WI38 (cell line): ENCODE results near the gene MTMR3.

Experiments used
- H3K4me3 ChIP-seq: 2 replicates; pipeline ENCODE4 v1.5.1; 2011; ENCODE audit warnings: low read depth, mild to moderate bottlenecking, control low read depth, low read length
- TF ChIP-seq, protein P1 (sequence below): IDR thresholded peaks from 2 replicates; pipeline ENCODE4 v1.5.1; 2012; ENCODE audit warnings: low read depth, mild to moderate bottlenecking, control low read depth, low read length

Gene MTMR3

DNA sequence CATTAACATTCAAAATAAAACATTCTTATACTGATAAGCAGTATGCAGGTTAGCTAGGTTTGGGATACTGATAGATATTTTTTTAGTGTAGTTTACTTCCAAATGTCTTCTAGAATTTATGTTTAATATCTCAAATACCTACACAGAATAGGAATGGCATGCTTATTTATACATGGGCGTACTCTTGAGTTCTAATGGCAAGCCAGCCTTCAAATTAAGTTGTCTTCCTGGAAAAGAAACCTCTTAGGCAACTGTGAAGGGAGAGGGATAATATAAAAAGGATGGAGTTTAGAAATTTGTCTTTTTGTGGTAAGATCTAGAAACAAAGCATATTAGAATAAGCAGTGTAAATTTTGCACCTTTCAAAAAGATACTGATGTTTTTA is 65.4 kb downstream of the MTMR3 start:
- no peak overlapping the region for H3K4me3 ChIP-seq
- TF ChIP-seq, protein P1, sequence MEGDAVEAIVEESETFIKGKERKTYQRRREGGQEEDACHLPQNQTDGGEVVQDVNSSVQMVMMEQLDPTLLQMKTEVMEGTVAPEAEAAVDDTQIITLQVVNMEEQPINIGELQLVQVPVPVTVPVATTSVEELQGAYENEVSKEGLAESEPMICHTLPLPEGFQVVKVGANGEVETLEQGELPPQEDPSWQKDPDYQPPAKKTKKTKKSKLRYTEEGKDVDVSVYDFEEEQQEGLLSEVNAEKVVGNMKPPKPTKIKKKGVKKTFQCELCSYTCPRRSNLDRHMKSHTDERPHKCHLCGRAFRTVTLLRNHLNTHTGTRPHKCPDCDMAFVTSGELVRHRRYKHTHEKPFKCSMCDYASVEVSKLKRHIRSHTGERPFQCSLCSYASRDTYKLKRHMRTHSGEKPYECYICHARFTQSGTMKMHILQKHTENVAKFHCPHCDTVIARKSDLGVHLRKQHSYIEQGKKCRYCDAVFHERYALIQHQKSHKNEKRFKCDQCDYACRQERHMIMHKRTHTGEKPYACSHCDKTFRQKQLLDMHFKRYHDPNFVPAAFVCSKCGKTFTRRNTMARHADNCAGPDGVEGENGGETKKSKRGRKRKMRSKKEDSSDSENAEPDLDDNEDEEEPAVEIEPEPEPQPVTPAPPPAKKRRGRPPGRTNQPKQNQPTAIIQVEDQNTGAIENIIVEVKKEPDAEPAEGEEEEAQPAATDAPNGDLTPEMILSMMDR: no peak

DNA sequence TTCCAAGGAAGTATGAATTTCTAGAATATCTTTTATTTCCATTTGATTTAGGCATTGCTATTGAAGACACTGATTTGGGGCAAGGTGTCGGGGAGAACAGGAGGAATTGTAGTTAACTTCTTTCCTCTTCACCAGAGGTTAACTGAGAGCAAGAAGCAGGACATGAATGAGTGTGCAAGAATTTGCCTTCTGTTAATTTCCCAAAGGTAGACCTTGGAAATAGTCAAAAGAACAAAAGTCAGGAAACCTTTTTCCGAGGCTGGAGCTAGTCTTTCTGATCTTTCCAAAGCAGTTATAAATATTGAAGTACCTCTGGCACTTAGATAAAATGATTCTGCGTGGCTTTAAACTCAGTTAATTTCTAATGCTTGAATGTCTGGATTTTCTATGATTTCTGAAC is 66.9 kb downstream of the MTMR3 start:
- TF ChIP-seq, protein P1: no peak

DNA sequence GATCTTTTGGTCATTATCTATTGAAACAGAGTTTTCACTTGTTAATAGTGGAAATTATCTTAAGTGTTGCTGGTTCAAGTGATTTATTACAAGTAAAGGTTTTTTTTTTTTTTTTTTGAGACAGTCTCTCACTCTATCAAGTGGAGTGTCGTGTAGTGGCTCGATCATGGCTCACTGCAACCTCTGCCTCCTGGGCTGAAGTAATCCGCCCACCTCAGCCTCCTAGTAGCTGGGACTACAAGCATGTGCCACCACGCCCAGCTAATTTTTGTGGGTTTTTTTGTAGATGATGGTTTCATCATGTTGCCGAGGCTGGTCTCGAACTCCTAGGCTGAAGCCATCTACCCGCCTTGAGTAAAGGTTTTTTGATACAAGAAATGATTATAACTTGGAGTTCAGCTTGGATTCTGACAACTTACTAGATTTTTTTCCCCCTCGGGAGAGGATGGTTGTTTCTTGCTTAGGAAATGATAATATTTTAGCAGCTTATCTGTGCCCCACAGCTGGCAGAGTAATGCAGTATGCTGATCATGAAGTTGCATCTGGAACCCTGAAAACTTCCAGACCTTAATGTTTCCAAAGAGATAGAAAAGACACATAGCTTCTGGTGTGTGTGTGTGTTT is 68.9 kb downstream of the MTMR3 start:
- no peak overlapping the region for H3K4me3 ChIP-seq
- TF ChIP-seq, protein P1: no peak

More for the DNA sequence above, 66.9 kb downstream of the MTMR3 start:
- H3K4me3 ChIP-seq: no peak overlapping the region

DNA sequence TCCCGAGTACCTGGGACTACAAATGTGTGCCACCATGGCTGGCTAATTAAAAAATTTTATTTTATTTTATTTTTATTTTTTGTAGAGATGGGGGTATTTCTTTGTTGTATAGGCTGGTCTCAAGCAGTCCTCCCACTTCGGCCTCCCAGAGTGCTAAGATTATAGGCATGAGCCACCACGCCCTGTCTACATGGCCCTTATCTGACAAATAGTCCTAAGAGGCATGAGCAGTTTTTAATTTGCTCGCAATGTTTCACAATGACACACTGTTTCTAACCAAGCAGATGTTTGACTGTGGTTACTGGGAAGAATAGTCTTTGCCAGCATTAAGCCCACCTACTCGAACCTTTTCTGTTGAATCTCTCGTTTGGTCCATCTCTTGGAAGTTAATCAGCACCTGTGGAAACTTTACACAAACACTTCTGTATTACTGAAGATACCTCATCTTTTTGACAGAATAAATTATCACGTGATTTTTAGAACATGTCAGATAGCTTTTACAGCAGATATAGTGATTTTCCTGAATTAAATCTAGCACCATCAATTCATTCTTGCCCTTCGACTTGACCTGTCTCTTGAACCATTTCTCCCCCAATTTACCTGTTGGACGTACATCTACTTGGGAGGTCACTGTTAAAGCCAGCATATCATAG is 71.4 kb downstream of the MTMR3 start:
- TF ChIP-seq, protein P1: no peak
- no peak overlapping the region for H3K4me3 ChIP-seq

DNA sequence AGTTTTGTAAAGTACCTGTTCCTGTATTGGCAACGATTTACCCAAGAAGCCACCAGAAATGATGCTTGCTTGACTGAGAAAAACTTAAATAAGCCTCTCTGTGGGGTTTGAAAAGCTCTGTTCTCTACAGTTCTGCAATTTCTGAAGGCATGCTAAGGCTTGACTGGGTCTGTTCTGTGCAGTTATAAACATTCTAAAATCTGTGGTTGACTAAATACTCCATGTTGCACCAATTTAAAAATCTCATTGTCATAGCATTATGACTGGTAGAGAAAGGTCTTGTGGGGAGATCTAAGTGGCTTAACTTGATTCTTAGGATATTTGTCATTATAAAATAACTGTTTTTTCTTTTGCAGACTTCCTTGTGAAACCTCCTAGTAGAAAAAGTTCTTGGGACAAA is 73.7 kb downstream of the MTMR3 start:
- H3K4me3 ChIP-seq: no peak overlapping the region
- TF ChIP-seq, protein P1: no peak

DNA sequence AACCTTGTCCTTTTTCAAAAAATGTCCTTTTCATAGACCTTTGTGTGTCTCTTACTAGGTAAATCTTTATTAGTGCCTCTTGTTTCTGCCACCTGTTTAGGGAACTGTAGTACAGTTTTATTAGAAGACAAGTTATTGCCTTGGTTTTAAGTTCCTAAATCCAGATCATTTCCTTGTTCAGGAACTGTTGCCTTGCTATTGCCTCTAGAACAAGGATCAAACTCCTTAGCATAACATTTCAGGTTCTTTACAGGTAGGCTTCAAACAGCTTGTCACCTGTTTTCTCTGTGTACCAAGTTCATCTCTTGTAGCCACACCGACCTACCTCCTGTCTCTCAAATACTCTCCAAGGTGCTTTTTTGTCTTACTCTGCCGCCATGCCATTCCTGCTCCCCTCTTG is 75.2 kb downstream of the MTMR3 start:
- TF ChIP-seq, protein P1: no peak
- no peak overlapping the region for H3K4me3 ChIP-seq

DNA sequence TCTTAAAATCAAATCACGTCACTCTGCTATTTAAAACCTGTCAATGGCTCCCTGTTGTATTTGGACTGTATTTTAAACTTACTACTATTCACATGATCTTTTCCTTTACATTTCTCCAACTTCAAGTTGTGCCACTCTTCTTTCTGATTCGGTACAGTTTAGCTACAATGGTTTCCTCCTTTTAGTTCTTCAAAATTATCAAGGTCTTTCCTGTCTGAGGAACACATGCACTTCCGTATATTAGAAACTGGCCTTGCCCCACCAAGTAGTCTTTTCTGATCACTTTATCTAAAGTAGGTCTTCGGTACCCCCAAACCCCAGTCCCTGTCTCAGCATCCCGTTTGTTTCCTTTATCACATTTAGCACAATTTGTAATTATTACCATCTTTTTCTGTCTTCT is 81.8 kb downstream of the MTMR3 start:
- no peak overlapping the region for H3K4me3 ChIP-seq
- TF ChIP-seq, protein P1: no peak
